NCI-H2171 treated with DMSO at 0.1 percent for 48 hours (cell line): ENCODE data around the gene XPC.
"Not testable (repeated sequence)": the region's sequence is repeated elsewhere in the genome, so short reads cannot be mapped to it uniquely, and the experiment has no call there.

Experiments
- DNase-seq: peaks from one replicate; lab custom pipeline; 2025; lab: John Stamatoyannopoulos, UW

The XPC gene

GRCh38 chr3:14133188-14133800 is 45.1 kb downstream of the XPC start:
- DNase-seq: no peak

- DNase-seq: no peak
Measured at GRCh38 chr3:14132689-14133088, 45.7 kb downstream of the XPC start.

- no peak for DNase-seq
Measured at GRCh38 chr3:14132120-14132519, 46.3 kb downstream of the XPC start.

GRCh38 chr3:14131134-14131533 is 47.3 kb downstream of the XPC start:
- no peak for DNase-seq

GRCh38 chr3:14130707-14131106 is 47.7 kb downstream of the XPC start:
- no peak for DNase-seq

- DNase-seq: no peak
Measured at GRCh38 chr3:14130230-14130629, 48.2 kb downstream of the XPC start.

GRCh38 chr3:14129296-14129695 is 49.1 kb downstream of the XPC start:
- DNase-seq: no peak

GRCh38 chr3:14128724-14129123 is 49.7 kb downstream of the XPC start:
- no peak for DNase-seq

GRCh38 chr3:14127516-14128161 is 50.8 kb downstream of the XPC start:
- DNase-seq: no peak

- DNase-seq: no peak
Measured at GRCh38 chr3:14126887-14127505, 51.4 kb downstream of the XPC start.

GRCh38 chr3:14126017-14126886 is 52.1 kb downstream of the XPC start:
- DNase-seq: no peak

GRCh38 chr3:14125193-14126016 is 53.0 kb downstream of the XPC start:
- no peak for DNase-seq

- DNase-seq: peak; percentile 93
Measured at GRCh38 chr3:14124615-14125192, 53.7 kb downstream of the XPC start, which contains the start of the genes CHCHD4 and TMEM43. Gene CHCHD4, minus strand, starts transcription at chr3:14124870. Its CDS starts 194 bp downstream, at chr3:14124676. Gene TMEM43, plus strand, starts transcription at chr3:14125052. Its CDS starts 142 bp downstream, at chr3:14125194.

GRCh38 chr3:14124223-14124614 is 54.2 kb downstream of the XPC start:
- DNase-seq: peak; percentile 44

- no peak for DNase-seq
Measured at GRCh38 chr3:14123308-14124222, 54.8 kb downstream of the XPC start.

- no peak for DNase-seq
Measured at GRCh38 chr3:14122301-14122700, 56.1 kb downstream of the XPC start.

GRCh38 chr3:14121859-14122258 is 56.5 kb downstream of the XPC start:
- DNase-seq: no peak

GRCh38 chr3:14120921-14121448 is 57.4 kb downstream of the XPC start:
- DNase-seq: not testable (repeated sequence)

- DNase-seq: no peak
Measured at GRCh38 chr3:14120111-14120920, 58.1 kb downstream of the XPC start.
